ENCODE data around the gene CADM1. TPM values are rescaled to one million over a fixed set of nuclear protein-coding genes. Genes with fewer than 3 reads are reported as not detected.

CADM1 gene
- polyA plus RNA-seq, 2 donors: 1.9 to 3.8 TPM

- Histone ChIP-seq H3K4me1 (ENCODE audit: control insufficient read depth in 2 of 2, insufficient read depth in 2 of 2, low read length in 1 of 2) (no peaks in the 10 kb centered on the region), H3K36me3 (ENCODE audit: control insufficient read depth in 2 of 2, insufficient read depth in 2 of 2, low read length in 1 of 2) (no peaks in the 10 kb centered on the region), H3K4me3 (ENCODE audit: low read depth in 1 of 2, low read length in 2 of 2) (no peak overlapping the region), H3K9me3 (ENCODE audit: control insufficient read depth in 2 of 2, insufficient read depth in 1 of 2, low read depth in 1 of 2, low read length in 1 of 2) (no peaks in the 10 kb centered on the region), H3K27ac (ENCODE audit: low read depth in 2 of 2, low read length in 1 of 2) (no peak overlapping the region), H3K27me3 (ENCODE audit: control insufficient read depth in 1 of 2, insufficient read depth in 2 of 2, low read length in 2 of 2) (no peaks in the 10 kb centered on the region)
- WGBS, 2 donors: 92% methylated on average over 11 of the region's 11 CpGs
Measured at GRCh38 chr11:115275045-115275444, 229.2 kb downstream of the CADM1 start.

- Histone ChIP-seq H3K4me1 (ENCODE audit: control insufficient read depth in 2 of 2, insufficient read depth in 2 of 2, low read length in 1 of 2) (no peaks in the 10 kb centered on the region), H3K9me3 (ENCODE audit: control insufficient read depth in 2 of 2, insufficient read depth in 1 of 2, low read depth in 1 of 2, low read length in 1 of 2) (no peaks in the 10 kb centered on the region), H3K4me3 (ENCODE audit: low read depth in 1 of 2, low read length in 2 of 2) (no peak overlapping the region), H3K36me3 (ENCODE audit: control insufficient read depth in 2 of 2, insufficient read depth in 2 of 2, low read length in 1 of 2) (no peaks in the 10 kb centered on the region), H3K27me3 (ENCODE audit: control insufficient read depth in 1 of 2, insufficient read depth in 2 of 2, low read length in 2 of 2) (no peaks in the 10 kb centered on the region), H3K27ac (ENCODE audit: low read depth in 2 of 2, low read length in 1 of 2) (no peak overlapping the region)
- WGBS, 2 donors: 70 to 78% methylated on average over 4 of the region's 4 CpGs
Measured at GRCh38 chr11:115272925-115273324, 231.3 kb downstream of the CADM1 start.

DNA sequence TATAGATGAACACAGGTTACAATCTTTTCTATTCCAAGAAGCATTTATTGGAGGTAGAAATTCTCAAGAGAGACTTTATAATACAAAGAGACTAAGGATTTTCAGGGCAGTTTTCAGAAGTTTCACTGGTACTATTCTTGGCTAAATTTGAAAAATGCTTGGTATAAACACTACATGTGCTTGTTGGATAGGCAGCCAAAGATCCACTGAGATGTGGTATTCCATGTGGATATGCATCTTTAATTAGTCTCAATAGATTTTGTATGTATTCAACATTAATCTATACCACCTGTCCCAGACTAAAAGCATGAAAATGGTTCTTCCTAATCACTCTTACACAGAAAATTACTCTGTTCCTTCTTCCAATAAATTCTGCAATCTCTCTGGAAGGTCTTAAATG is 232.6 kb downstream of the CADM1 start:
- Histone ChIP-seq H3K27ac (ENCODE audit: low read depth in 2 of 2, low read length in 1 of 2) (no peak overlapping the region), H3K9me3 (ENCODE audit: control insufficient read depth in 2 of 2, insufficient read depth in 1 of 2, low read depth in 1 of 2, low read length in 1 of 2) (no peaks in the 10 kb centered on the region), H3K4me1 (ENCODE audit: control insufficient read depth in 2 of 2, insufficient read depth in 2 of 2, low read length in 1 of 2) (no peaks in the 10 kb centered on the region)

DNA sequence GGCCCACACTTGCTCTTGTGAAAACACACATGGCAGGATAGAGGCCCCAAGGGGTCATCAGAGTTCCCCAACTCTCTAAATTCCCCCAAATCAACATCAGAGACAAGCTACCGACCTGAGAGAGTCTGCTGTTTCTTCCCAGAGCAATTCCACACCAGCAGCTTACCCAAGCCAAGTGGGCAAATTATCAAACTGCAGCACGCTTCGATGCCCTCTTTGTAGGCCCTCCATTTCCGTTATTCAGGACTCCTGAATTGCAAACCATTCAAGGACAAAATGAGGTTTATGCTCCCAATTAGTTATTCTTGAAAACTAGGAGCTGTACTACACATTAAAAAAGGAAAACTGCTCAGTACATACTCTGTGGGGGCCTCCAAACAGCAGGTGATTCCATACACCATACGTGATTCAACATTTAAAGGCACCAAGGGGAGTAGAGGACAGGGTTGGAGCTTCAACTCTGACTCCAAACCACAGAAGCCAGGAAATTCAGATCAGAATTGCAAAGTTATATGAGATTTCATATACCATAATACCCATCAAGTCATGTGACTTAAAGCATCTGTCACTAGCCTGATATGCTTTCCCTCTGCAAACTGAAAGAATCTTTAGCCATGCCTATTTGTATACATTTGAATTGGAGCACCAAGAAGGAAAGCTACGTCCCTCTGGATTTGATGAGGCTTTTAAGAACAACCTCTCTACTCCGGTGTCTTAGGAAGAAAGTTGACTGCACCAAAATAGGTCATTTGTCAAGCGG is 234.8 kb downstream of the CADM1 start:
- Histone ChIP-seq H3K4me3 (ENCODE audit: low read depth in 1 of 2, low read length in 2 of 2) (no peak overlapping the region), H3K27ac (ENCODE audit: low read depth in 2 of 2, low read length in 1 of 2) (no peak overlapping the region), H3K4me1 (ENCODE audit: control insufficient read depth in 2 of 2, insufficient read depth in 2 of 2, low read length in 1 of 2) (no peaks in the 10 kb centered on the region), H3K27me3 (ENCODE audit: control insufficient read depth in 1 of 2, insufficient read depth in 2 of 2, low read length in 2 of 2) (no peaks in the 10 kb centered on the region), H3K9me3 (ENCODE audit: control insufficient read depth in 2 of 2, insufficient read depth in 1 of 2, low read depth in 1 of 2, low read length in 1 of 2) (no peaks in the 10 kb centered on the region), H3K36me3 (ENCODE audit: control insufficient read depth in 2 of 2, insufficient read depth in 2 of 2, low read length in 1 of 2) (no peaks in the 10 kb centered on the region)
- 82 to 84% methylated on average over 8 of the region's 8 CpGs for WGBS, 2 donors

More for the DNA sequence above, 232.6 kb downstream of the CADM1 start:
- H3K36me3 ChIP-seq (ENCODE audit: control insufficient read depth in 2 of 2, insufficient read depth in 2 of 2, low read length in 1 of 2): no peaks in the 10 kb centered on the region
- H3K4me3 ChIP-seq (ENCODE audit: low read depth in 1 of 2, low read length in 2 of 2): no peak overlapping the region
- H3K27me3 ChIP-seq (ENCODE audit: control insufficient read depth in 1 of 2, insufficient read depth in 2 of 2, low read length in 2 of 2): no peaks in the 10 kb centered on the region

DNA sequence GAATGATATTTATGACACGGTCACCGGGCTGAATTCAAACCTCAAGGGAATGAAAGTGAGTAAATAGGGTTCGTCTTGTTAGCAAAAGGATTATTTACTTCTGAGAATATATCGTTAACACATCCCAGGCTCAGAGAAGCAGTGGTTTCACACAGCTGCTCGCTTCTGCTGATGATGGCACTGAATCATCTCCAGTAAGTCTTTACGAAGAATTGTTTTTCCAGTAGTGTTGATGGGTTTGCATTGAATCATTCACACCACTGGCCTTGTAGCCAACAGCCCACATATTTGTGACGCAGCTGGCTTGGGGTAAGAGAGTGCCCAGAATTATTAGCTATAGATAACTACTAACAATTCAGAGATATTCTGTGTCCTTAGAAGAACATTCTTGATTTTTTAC is 236.3 kb downstream of the CADM1 start:
- H3K27me3 ChIP-seq (ENCODE audit: control insufficient read depth in 1 of 2, insufficient read depth in 2 of 2, low read length in 2 of 2): no peaks in the 10 kb centered on the region
- no peaks in the 10 kb centered on the region for H3K9me3 ChIP-seq (ENCODE audit: control insufficient read depth in 2 of 2, insufficient read depth in 1 of 2, low read depth in 1 of 2, low read length in 1 of 2)
- H3K36me3 ChIP-seq (ENCODE audit: control insufficient read depth in 2 of 2, insufficient read depth in 2 of 2, low read length in 1 of 2): no peaks in the 10 kb centered on the region
- no peaks in the 10 kb centered on the region for H3K4me1 ChIP-seq (ENCODE audit: control insufficient read depth in 2 of 2, insufficient read depth in 2 of 2, low read length in 1 of 2)
- WGBS, 2 donors: 80 to 85% methylated on average over 7 of the region's 7 CpGs
- H3K27ac ChIP-seq (ENCODE audit: low read depth in 2 of 2, low read length in 1 of 2): no peak overlapping the region
- no peak overlapping the region for H3K4me3 ChIP-seq (ENCODE audit: low read depth in 1 of 2, low read length in 2 of 2)

DNA sequence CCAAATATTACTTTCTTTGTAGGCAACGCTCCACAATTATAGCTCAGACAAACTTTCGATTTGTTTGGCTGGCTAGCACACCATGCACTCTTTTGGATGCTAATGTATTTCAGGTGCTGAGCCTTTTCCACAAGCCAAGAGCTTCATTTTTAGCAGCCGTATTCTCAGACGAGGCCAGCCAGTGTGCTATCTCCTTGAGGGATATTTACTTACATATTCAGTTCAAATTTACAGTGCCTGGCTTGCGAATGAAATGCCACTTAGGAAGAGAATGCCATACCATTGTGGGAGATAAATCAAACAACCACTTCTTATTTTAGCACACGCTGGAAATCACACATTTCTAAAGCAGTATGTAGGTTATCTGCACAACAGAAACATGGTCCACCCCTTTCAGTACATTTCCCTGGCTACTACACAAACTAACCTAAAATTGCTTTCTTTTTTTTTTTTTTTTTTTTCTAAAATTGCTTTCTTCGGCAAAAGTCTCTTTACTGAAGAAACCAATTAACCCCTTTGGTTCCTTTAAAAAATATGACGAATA is 236.9 kb downstream of the CADM1 start:
- H3K36me3 ChIP-seq (ENCODE audit: control insufficient read depth in 2 of 2, insufficient read depth in 2 of 2, low read length in 1 of 2): no peaks in the 10 kb centered on the region
- WGBS, 2 donors: 51 to 59% methylated on average over 8 of the region's 8 CpGs
- H3K9me3 ChIP-seq (ENCODE audit: control insufficient read depth in 2 of 2, insufficient read depth in 1 of 2, low read depth in 1 of 2, low read length in 1 of 2): no peaks in the 10 kb centered on the region
- H3K27me3 ChIP-seq (ENCODE audit: control insufficient read depth in 1 of 2, insufficient read depth in 2 of 2, low read length in 2 of 2): no peaks in the 10 kb centered on the region
- no peaks in the 10 kb centered on the region for H3K4me1 ChIP-seq (ENCODE audit: control insufficient read depth in 2 of 2, insufficient read depth in 2 of 2, low read length in 1 of 2)
- no peak overlapping the region for H3K27ac ChIP-seq (ENCODE audit: low read depth in 2 of 2, low read length in 1 of 2)
- H3K4me3 ChIP-seq (ENCODE audit: low read depth in 1 of 2, low read length in 2 of 2): no peak overlapping the region

- no peak overlapping the region for H3K4me3 ChIP-seq (ENCODE audit: low read depth in 1 of 2, low read length in 2 of 2)
- H3K27me3 ChIP-seq (ENCODE audit: control insufficient read depth in 1 of 2, insufficient read depth in 2 of 2, low read length in 2 of 2): no peaks in the 10 kb centered on the region
- 76 to 85% methylated on average over 5 of the region's 5 CpGs for WGBS, 2 donors
- H3K4me1 ChIP-seq (ENCODE audit: control insufficient read depth in 2 of 2, insufficient read depth in 2 of 2, low read length in 1 of 2): no peaks in the 10 kb centered on the region
- no peaks in the 10 kb centered on the region for H3K9me3 ChIP-seq (ENCODE audit: control insufficient read depth in 2 of 2, insufficient read depth in 1 of 2, low read depth in 1 of 2, low read length in 1 of 2)
- H3K36me3 ChIP-seq (ENCODE audit: control insufficient read depth in 2 of 2, insufficient read depth in 2 of 2, low read length in 1 of 2): no peaks in the 10 kb centered on the region
- H3K27ac ChIP-seq (ENCODE audit: low read depth in 2 of 2, low read length in 1 of 2): no peak overlapping the region
Measured at GRCh38 chr11:115266066-115266639, 238.1 kb downstream of the CADM1 start.

DNA sequence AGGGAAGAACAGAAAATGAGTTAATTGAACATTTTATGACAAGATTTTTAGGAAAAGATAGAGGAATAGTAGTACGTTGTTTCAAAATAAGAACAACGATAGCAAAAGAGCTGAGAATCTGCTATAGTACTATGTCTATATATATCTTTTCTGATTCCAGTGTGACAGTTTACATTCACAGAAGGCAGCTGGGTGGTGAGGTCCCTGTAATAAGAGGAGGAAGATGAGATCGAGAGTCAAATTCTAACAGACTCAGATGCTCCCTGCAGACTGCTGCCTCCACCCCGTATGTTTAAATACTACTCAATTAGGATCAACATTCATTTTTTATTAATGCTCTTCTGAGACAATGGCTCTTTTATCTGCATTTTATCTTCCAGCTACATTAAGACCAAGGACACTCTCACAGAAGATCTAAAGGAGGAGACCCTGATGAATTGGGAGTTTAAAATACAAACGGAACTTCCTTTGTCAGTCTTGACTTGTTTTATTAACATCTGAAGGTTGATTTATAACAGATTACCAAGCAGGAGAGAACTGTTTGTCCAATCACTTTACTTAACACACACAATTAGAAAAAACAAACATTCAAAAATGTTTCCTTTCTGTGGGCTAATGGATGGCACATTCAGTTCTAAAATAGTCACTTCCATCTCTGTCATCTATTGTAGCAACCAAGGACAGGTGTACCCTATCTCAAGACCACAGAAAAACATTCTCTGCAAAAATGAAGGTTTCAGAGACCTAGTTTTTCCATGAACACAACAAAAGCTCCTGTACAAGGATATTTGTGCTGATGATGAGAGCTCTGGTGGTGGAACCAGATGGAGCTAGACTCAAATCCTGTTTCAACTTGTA is 240.2 kb downstream of the CADM1 start:
- no peak overlapping the region for H3K4me3 ChIP-seq (ENCODE audit: low read depth in 1 of 2, low read length in 2 of 2)
- no peaks in the 10 kb centered on the region for H3K27me3 ChIP-seq (ENCODE audit: control insufficient read depth in 1 of 2, insufficient read depth in 2 of 2, low read length in 2 of 2)
- no peak overlapping the region for H3K27ac ChIP-seq (ENCODE audit: low read depth in 2 of 2, low read length in 1 of 2)
- no peaks in the 10 kb centered on the region for H3K4me1 ChIP-seq (ENCODE audit: control insufficient read depth in 2 of 2, insufficient read depth in 2 of 2, low read length in 1 of 2)
- H3K9me3 ChIP-seq (ENCODE audit: control insufficient read depth in 2 of 2, insufficient read depth in 1 of 2, low read depth in 1 of 2, low read length in 1 of 2): no peaks in the 10 kb centered on the region
- WGBS, 2 donors: 66 to 68% methylated on average over 5 of the region's 5 CpGs
- H3K36me3 ChIP-seq (ENCODE audit: control insufficient read depth in 2 of 2, insufficient read depth in 2 of 2, low read length in 1 of 2): no peaks in the 10 kb centered on the region

GRCh38 chr11:115258216-115258615 is 246.0 kb downstream of the CADM1 start:
- no peak overlapping the region for H3K27ac ChIP-seq (ENCODE audit: low read depth in 2 of 2, low read length in 1 of 2)
- H3K36me3 ChIP-seq (ENCODE audit: control insufficient read depth in 2 of 2, insufficient read depth in 2 of 2, low read length in 1 of 2): no peaks in the 10 kb centered on the region
- no peaks in the 10 kb centered on the region for H3K9me3 ChIP-seq (ENCODE audit: control insufficient read depth in 2 of 2, insufficient read depth in 1 of 2, low read depth in 1 of 2, low read length in 1 of 2)
- H3K4me3 ChIP-seq (ENCODE audit: low read depth in 1 of 2, low read length in 2 of 2): no peak overlapping the region
- H3K27me3 ChIP-seq (ENCODE audit: control insufficient read depth in 1 of 2, insufficient read depth in 2 of 2, low read length in 2 of 2): no peaks in the 10 kb centered on the region
- peaks cover 0 to 2% of the 10 kb centered on the region in 2 donors for H3K4me1 ChIP-seq (ENCODE audit: control insufficient read depth in 2 of 2, insufficient read depth in 2 of 2, low read length in 1 of 2)
- WGBS, 2 donors: 85 to 92% methylated on average over 5 of the region's 5 CpGs
